GM10266 (cell line): ENCODE data around the gene SCARB1.

Source experiments
- DNase-seq: peaks from one replicate; pipeline ENCODE4 v3.0.0; 2012; ENCODE audit errors: extremely low spot score
- CTCF ChIP-seq: IDR thresholded peaks from 2 replicates; pipeline ENCODE4 v1.5.1; 2012; ENCODE audit warnings: mild to moderate bottlenecking, low read depth; ENCODE audit not compliant: control insufficient read depth, insufficient read depth; ENCODE audit errors: missing control alignments

The SCARB1 gene

GRCh38 chr12:124805050-124805449 is 58.6 kb downstream of the SCARB1 start:
- no peak for TF ChIP-seq CTCF
- DNase-seq = no peak

- DNase-seq = no peak
- no peak for TF ChIP-seq CTCF
Measured at GRCh38 chr12:124804011-124804621, 59.5 kb downstream of the SCARB1 start.

GRCh38 chr12:124802361-124802760 is 61.3 kb downstream of the SCARB1 start:
- DNase-seq = no peak
- TF ChIP-seq CTCF = no peak

GRCh38 chr12:124800506-124800905 is 63.2 kb downstream of the SCARB1 start:
- DNase-seq = no peak
- no peak for TF ChIP-seq CTCF

- DNase-seq = no peak
Measured at GRCh38 chr12:124797321-124797720, 66.3 kb downstream of the SCARB1 start.

DNA sequence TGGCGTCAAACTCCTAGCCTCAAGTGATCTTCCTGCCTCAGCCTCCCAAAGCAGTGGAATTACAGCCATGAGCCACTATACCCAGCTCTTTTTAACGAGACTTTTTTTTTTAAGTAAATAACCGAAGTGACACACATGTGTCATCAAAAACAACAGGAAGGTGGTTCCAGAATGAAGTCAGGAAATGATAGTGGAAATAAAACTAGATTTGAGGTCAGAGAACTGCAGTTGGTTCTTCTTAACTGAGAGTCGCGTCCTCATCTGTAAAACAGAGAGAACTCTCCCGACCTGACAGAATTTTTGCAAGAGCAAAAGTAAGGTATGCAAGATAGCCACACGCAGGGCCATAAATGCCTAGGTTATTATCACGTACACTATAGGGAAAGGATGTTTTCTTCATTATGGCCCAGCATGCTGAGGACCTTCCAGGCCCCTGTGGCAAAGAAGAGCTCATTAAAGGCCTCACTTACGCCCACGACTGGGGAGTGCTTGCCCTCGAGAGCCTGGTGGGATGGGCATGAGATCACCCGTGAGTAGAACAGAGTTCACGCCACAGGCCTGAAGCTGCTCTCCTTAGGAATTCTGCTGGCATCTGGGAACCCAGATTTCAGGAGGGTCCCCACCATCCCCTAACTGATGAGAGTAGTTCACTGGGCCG is 67.2 kb downstream of the SCARB1 start:
- no peak for DNase-seq
- TF ChIP-seq CTCF = no peak

More at GRCh38 chr12:124797321-124797720, 66.3 kb downstream of the SCARB1 start:
- TF ChIP-seq CTCF = no peak
